ENCODE results near the gene NTN5. TPM values are rescaled to one million over a fixed set of nuclear protein-coding genes. Genes with fewer than 3 reads are reported as not detected.

NTN5 gene
- total and polyA plus RNA-seq, 10 donors: 0.30 to 2.1 (median 0.74) TPM; not detected in 1

DNA sequence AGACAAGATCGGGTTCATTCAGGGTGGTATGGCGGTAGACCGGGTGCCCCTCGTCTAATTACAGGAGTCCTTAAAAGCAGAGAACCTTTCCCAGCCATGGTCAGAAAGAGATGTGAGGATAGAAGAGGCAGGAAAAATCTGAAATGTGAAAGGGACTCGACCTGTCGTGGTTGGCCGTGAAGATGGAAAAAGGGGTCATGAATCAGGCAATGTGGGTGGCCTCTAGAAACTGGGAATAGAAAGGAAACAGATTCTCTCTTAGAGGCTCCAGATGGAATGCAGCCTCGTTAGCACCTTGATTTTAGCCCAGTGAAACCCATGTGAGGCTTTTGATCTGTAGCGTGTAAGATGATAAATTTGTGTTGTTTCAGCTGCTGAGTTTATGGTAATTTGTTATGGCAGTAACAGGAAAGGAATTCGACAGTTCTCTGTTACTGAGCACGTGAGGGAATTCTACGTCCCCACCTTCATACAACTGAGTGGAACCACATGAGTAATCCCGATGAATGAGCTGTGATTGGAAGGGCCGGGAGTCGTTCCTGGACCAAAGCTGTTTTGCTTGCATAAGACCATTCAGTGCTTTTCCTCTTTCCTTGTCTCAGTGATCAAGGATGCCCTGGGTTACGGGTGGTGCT is 15.9 kb downstream of the NTN5 start:
- 62 to 78% (median 70%) methylated on average over 16 of the region's 16 CpGs for WGBS, 5 donors
- Histone ChIP-seq H3K9me3 (no peaks in the 10 kb centered on the region), H3K27me3 (replicated peaks in 1 of 7) (no peaks in the 10 kb centered on the region), H3K4me1 (peaks cover 10 to 32% (median 19%) of the 10 kb centered on the region in 6 donors), H3K4me3 (no peak overlapping the region), H3K36me3 (no peaks in the 10 kb centered on the region), H3K27ac (no peak overlapping the region)
- TF ChIP-seq POLR2AphosphoS5 (IDR thresholded peaks at IDR 0.05) (no peak), POLR2A (IDR thresholded peaks at IDR 0.05) (no peak)
- TF ChIP-seq, protein P1, sequence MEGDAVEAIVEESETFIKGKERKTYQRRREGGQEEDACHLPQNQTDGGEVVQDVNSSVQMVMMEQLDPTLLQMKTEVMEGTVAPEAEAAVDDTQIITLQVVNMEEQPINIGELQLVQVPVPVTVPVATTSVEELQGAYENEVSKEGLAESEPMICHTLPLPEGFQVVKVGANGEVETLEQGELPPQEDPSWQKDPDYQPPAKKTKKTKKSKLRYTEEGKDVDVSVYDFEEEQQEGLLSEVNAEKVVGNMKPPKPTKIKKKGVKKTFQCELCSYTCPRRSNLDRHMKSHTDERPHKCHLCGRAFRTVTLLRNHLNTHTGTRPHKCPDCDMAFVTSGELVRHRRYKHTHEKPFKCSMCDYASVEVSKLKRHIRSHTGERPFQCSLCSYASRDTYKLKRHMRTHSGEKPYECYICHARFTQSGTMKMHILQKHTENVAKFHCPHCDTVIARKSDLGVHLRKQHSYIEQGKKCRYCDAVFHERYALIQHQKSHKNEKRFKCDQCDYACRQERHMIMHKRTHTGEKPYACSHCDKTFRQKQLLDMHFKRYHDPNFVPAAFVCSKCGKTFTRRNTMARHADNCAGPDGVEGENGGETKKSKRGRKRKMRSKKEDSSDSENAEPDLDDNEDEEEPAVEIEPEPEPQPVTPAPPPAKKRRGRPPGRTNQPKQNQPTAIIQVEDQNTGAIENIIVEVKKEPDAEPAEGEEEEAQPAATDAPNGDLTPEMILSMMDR (IDR thresholded peaks at IDR 0.05 in 8 of 11, conservative IDR thresholded peaks at IDR 0.05 in 3 of 11): no peak
- no peak for DNase-seq
- intact Hi-C loops (cut with DNase I; ENCODE audit: low total_unique reads): no loop called here

DNA sequence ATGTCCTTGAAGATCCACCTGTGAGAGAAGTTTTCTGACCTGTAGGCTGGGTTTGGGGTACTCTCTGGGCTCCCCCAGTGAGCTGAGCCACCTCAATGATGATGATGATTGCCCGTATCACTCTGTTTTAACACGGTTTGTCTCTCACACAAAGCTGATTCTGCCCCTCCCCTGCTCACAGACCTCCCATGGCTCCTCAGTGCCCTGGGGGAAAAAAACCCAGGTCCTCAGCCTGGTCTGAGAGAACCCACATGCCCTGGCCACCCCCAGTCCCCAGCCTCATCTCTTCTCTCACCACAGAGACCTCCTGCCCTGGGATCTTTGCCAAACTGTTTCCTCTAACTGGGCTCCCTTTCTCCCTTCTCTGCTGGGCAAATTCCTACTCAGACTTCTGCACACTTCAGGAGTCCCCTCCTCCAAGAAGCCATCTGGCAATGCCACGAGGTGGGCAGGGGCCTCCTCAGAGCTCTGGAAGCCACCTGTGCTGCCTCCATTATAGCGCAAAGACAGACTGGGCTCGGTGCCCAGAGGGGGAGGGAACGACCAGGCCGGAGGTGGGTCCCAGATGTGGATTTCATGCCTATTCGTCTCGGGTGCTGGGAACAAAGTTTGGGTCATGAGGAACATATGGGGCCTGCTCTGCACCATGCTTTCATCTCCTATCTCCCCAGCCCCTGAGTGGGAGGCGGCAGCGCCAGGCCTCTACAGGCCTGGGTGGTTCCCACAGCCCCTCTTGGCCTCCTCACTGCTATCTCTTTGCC is 18.3 kb downstream of the NTN5 start:
- WGBS, 5 donors: 50 to 59% (median 58%) methylated on average over 6 to 11 of the region's 11 CpGs
- H3K27me3 ChIP-seq (replicated peaks in 1 of 7): no peaks in the 10 kb centered on the region
- no peaks in the 10 kb centered on the region for H3K36me3 ChIP-seq
- DNase-seq: no peak
- no peaks in the 10 kb centered on the region for H3K9me3 ChIP-seq
- peaks cover 3 to 21% (median 6%) of the 10 kb centered on the region in 6 donors for H3K4me1 ChIP-seq
- intact Hi-C loops (cut with DNase I; ENCODE audit: low total_unique reads): no loop called here
- H3K4me3 ChIP-seq: no peak overlapping the region
- no peak overlapping the region for H3K27ac ChIP-seq
- TF ChIP-seq POLR2AphosphoS5 (IDR thresholded peaks at IDR 0.05): no peak
- no peak for TF ChIP-seq POLR2A (IDR thresholded peaks at IDR 0.05)
- TF ChIP-seq, protein P1 (IDR thresholded peaks at IDR 0.05 in 8 of 11, conservative IDR thresholded peaks at IDR 0.05 in 3 of 11): no peak

DNA sequence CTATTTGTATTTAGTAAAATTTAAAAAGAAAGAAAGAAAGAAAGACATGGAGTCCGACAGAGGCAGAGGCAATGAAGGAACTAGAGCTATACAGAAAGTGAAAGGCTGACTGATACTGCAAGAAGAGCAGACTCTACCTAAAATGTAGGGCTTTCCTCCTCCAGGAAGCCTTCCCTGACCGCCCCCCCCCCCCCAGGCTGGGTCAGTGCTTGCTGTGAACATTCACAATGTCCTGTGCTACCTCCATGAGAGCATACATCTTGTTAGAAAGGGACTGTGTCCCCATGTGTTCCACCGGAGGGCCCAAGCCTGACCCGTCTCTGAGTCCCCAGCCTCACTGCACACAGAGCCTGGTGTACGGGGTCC is 21.2 kb downstream of the NTN5 start:
- no peak for DNase-seq
- H3K4me3 ChIP-seq: no peak overlapping the region
- intact Hi-C loops (cut with DNase I; ENCODE audit: low total_unique reads): no loop called here
- WGBS, 5 donors: 70 to 91% (median 83%) methylated on average over 5 of the region's 5 CpGs
- H3K36me3 ChIP-seq: no peaks in the 10 kb centered on the region
- TF ChIP-seq POLR2AphosphoS5 (IDR thresholded peaks at IDR 0.05) (no peak), POLR2A (IDR thresholded peaks at IDR 0.05) (no peak)
- TF ChIP-seq, protein P1 (IDR thresholded peaks at IDR 0.05 in 8 of 11, conservative IDR thresholded peaks at IDR 0.05 in 3 of 11): no peak
- H3K9me3 ChIP-seq: no peaks in the 10 kb centered on the region
- peak overlapping the region in 1 of 8 donors; percentile 2 for H3K27ac ChIP-seq
- peaks cover 10 to 48% (median 19%) of the 10 kb centered on the region in 6 donors for H3K4me1 ChIP-seq
- no peaks in the 10 kb centered on the region for H3K27me3 ChIP-seq (replicated peaks in 1 of 7)

DNA sequence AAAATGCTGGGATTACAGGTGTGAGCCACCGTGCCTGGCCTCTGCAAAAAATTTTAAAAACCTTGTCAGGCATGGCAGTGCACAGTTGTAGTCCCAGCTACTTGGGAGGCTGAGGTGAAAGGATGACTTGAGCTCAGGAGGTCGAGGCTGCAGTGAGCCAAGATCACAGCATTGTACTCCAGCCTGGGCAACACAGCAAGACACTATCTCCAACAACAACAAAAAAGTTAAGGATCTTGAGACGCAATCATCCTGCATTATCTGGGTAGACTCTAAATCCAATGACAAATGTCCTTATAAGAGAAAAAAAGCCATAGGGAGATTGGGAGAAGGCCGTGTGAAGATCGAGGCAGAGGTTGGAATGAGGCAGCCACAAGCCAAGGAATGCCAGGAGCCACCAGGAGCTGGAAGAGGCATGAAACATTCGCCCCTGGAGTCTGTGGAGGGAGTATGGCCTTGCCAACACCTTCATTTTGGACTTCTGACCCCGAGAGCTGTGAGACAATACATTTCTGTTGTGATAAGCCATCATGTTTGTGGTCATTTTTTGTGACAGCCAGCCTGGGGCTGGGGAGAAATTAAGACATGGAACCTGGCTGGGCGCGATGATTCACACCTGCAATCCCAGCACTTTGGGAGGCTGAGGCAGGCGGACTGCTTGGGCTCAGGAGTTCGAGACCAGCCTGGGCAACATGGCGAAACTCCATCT is 21.7 kb downstream of the NTN5 start:
- TF ChIP-seq, protein P1 (IDR thresholded peaks at IDR 0.05 in 8 of 11, conservative IDR thresholded peaks at IDR 0.05 in 3 of 11): no peak
- TF ChIP-seq POLR2A (IDR thresholded peaks at IDR 0.05): no peak
- no peak for TF ChIP-seq POLR2AphosphoS5 (IDR thresholded peaks at IDR 0.05)
- no peak for DNase-seq
- Histone ChIP-seq H3K9me3 (no peaks in the 10 kb centered on the region), H3K4me1 (peaks cover 10 to 53% (median 22%) of the 10 kb centered on the region in 6 donors), H3K4me3 (no peak overlapping the region), H3K27me3 (replicated peaks in 1 of 7) (no peaks in the 10 kb centered on the region), H3K36me3 (no peaks in the 10 kb centered on the region), H3K27ac (no peak overlapping the region)
- intact Hi-C loops (cut with DNase I; ENCODE audit: low total_unique reads): no loop called here
- WGBS, 5 donors: 91 to 97% (median 91%) methylated on average over 12 of the region's 12 CpGs
